Stimulated activated CD8-positive, alpha-beta memory T cell treated with anti-CD3 and anti-CD28 coated beads, Interleukin-2, amount 100 ng/mL, for 48 hours (primary cell): ENCODE measurements around the gene HES7.
"Not testable (repeated sequence)": the region's sequence is repeated elsewhere in the genome, so short reads cannot be mapped to it uniquely, and the experiment has no call there.

Experiments
- DNase-seq, 2 donors: peaks; one replicate each; pipeline ENCODE4 v3.0.0-alpha.2; 2020; ENCODE audit warnings: low read depth in 2 of 2

Gene HES7

GRCh38 chr17:8123695-8124349, at the start of gene HES7:
Gene HES7 (minus strand): TSS chr17:8124106. CDS start chr17:8124084, 22 bp downstream.
- DNase-seq = no peak

GRCh38 chr17:8173056-8173870, 49.4 kb upstream of the HES7 start:
- DNase-seq = peak in 1 of 2 donors; percentile 60

- not testable (repeated sequence) for DNase-seq
Measured at GRCh38 chr17:8170186-8170585, 46.3 kb upstream of the HES7 start.

GRCh38 chr17:8167526-8167925, 43.6 kb upstream of the HES7 start:
- no peak for DNase-seq

- DNase-seq = no peak
Measured at GRCh38 chr17:8166731-8167130, 42.8 kb upstream of the HES7 start.

- no peak for DNase-seq
Measured at GRCh38 chr17:8164815-8165131, 40.9 kb upstream of the HES7 start.

- DNase-seq = peak in 1 of 2 donors; percentile 73
Measured at GRCh38 chr17:8163978-8164814, 40.3 kb upstream of the HES7 start.

GRCh38 chr17:8162997-8163977, 39.4 kb upstream of the HES7 start:
- no peak for DNase-seq

GRCh38 chr17:8162233-8162996, 38.5 kb upstream of the HES7 start, which contains the start of gene VAMP2:
Gene VAMP2 (minus strand): TSS chr17:8162948. CDS start chr17:8162879, 69 bp downstream.
- peak; percentile 71 to 78 for DNase-seq

GRCh38 chr17:8161289-8162232, 37.7 kb upstream of the HES7 start:
- DNase-seq = no peak

- no peak for DNase-seq
Measured at GRCh38 chr17:8160741-8161221, 36.9 kb upstream of the HES7 start.

GRCh38 chr17:8160224-8160577, 36.3 kb upstream of the HES7 start:
- no peak for DNase-seq

GRCh38 chr17:8159459-8160223, 35.7 kb upstream of the HES7 start:
- DNase-seq = no peak

- DNase-seq = no peak
Measured at GRCh38 chr17:8159032-8159400, 35.1 kb upstream of the HES7 start.

- DNase-seq = peak; percentile 78 to 88
Measured at GRCh38 chr17:8158267-8159031, 34.5 kb upstream of the HES7 start.

- DNase-seq = peak; percentile 100
Measured at GRCh38 chr17:8156246-8156992, 32.5 kb upstream of the HES7 start.

GRCh38 chr17:8155996-8156245, 32.0 kb upstream of the HES7 start:
- DNase-seq = no peak
